Measurements from ENCODE around the gene IFITM5.
"Not testable (repeated sequence)": the region's sequence is repeated elsewhere in the genome, so short reads cannot be mapped to it uniquely, and the experiment has no call there.

The IFITM5 gene

DNA sequence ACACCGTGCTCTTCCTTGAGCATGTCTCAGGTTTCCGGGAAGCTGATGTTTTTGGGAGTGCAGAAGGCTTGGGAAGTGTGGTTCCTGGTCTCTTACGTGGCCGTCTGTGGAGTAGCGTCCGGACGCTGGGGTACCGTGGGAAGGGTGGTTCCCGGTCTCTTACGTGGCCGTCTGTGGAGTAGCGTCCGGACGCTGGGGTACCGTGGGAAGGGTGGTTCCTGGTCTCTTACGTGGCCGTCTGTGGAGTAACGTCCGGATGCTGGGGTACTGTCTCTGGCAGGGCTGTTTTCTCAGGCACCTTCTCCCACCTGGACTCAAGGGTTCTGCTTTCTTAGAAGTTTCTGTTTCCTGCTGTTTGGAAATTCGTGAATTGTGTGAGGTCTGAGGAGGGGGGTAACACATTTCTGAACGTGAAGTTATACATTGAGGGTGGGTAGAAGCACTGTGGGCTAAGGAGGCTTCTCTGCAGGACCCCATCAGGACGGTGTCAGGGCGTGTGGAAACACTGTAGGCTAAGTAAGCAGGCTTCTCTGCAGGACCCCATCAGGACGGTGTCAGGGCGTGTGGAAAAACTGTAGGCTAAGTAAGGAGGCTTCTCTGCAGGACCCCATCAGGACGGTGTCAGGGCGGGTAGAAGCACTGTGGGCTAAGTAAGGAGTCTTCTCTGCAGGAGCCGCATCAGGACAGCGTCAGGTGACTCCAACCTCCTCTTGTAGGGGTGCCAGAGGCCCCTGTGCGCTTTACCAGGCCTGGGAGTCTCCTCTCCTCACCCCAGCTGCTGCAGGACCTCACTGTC, 26.7 kb upstream of the IFITM5 start:
- Histone ChIP-seq H3K4me1 (ENCODE audit: control insufficient read depth, insufficient read depth, low read length) (peaks cover 24% of the 10 kb centered on the region), H3K36me3 (ENCODE audit: insufficient read depth, low read length) (no peaks in the 10 kb centered on the region), H3K4me2 (ENCODE audit: low read length) (no peak overlapping the region), H3K4me3 (ENCODE audit: low read length) (no peak overlapping the region), H3K27me3 (ENCODE audit: control insufficient read depth, insufficient read depth, low read length) (peaks cover 4% of the 10 kb centered on the region), H3K9ac (ENCODE audit: low read depth, low read length) (no peak overlapping the region), H3K9me3 (replicated peaks; ENCODE audit: low read length) (no peaks in the 10 kb centered on the region)

- H3K27me3 ChIP-seq (ENCODE audit: control insufficient read depth, insufficient read depth, low read length) = not testable (repeated sequence)
- H3K4me1 ChIP-seq (ENCODE audit: control insufficient read depth, insufficient read depth, low read length) = peaks cover 26% of the 10 kb centered on the region
Measured at GRCh38 chr11:324593-325517, 25.5 kb upstream of the IFITM5 start.

GRCh38 chr11:324156-324555, 24.8 kb upstream of the IFITM5 start:
- Histone ChIP-seq H3K4me2 (ENCODE audit: low read length) (no peak overlapping the region), H3K9me3 (replicated peaks; ENCODE audit: low read length) (no peaks in the 10 kb centered on the region), H3K9ac (ENCODE audit: low read depth, low read length) (no peak overlapping the region), H3K4me1 (ENCODE audit: control insufficient read depth, insufficient read depth, low read length) (peaks cover 26% of the 10 kb centered on the region), H3K36me3 (ENCODE audit: insufficient read depth, low read length) (no peaks in the 10 kb centered on the region), H3K4me3 (ENCODE audit: low read length) (no peak overlapping the region), H3K27me3 (ENCODE audit: control insufficient read depth, insufficient read depth, low read length) (no peaks in the 10 kb centered on the region)

More at GRCh38 chr11:324593-325517, 25.5 kb upstream of the IFITM5 start:
- H3K9ac ChIP-seq (ENCODE audit: low read depth, low read length); H3K9me3 ChIP-seq (replicated peaks; ENCODE audit: low read length); H3K4me3 ChIP-seq (ENCODE audit: low read length); H3K4me2 ChIP-seq (ENCODE audit: low read length); H3K36me3 ChIP-seq (ENCODE audit: insufficient read depth, low read length): not testable (repeated sequence)

- H3K9ac ChIP-seq (ENCODE audit: low read depth, low read length) = peak overlapping the region; percentile 87
- not testable (repeated sequence) for H3K36me3 ChIP-seq (ENCODE audit: insufficient read depth, low read length); H3K27me3 ChIP-seq (ENCODE audit: control insufficient read depth, insufficient read depth, low read length); H3K9me3 ChIP-seq (replicated peaks; ENCODE audit: low read length); H3K4me1 ChIP-seq (ENCODE audit: control insufficient read depth, insufficient read depth, low read length)
- H3K4me2 ChIP-seq (ENCODE audit: low read length) = peak overlapping the region; percentile 85
- H3K4me3 ChIP-seq (ENCODE audit: low read length) = peak overlapping the region; percentile 94
Measured at GRCh38 chr11:319888-320273, 20.6 kb upstream of the IFITM5 start.

GRCh38 chr11:319121-319887, 20.0 kb upstream of the IFITM5 start:
- peak overlapping the region; percentile 87 for H3K9ac ChIP-seq (ENCODE audit: low read depth, low read length)
- H3K9me3 ChIP-seq (replicated peaks; ENCODE audit: low read length); H3K27me3 ChIP-seq (ENCODE audit: control insufficient read depth, insufficient read depth, low read length); H3K4me1 ChIP-seq (ENCODE audit: control insufficient read depth, insufficient read depth, low read length); H3K36me3 ChIP-seq (ENCODE audit: insufficient read depth, low read length): not testable (repeated sequence)
- H3K4me3 ChIP-seq (ENCODE audit: low read length) = peak overlapping the region; percentile 94
- peak overlapping the region; percentile 85 for H3K4me2 ChIP-seq (ENCODE audit: low read length)

GRCh38 chr11:318405-319120, 19.2 kb upstream of the IFITM5 start:
- peak overlapping the region; percentile 87 for H3K9ac ChIP-seq (ENCODE audit: low read depth, low read length)
- H3K4me2 ChIP-seq (ENCODE audit: low read length) = peak overlapping the region; percentile 85
- not testable (repeated sequence) for H3K27me3 ChIP-seq (ENCODE audit: control insufficient read depth, insufficient read depth, low read length); H3K36me3 ChIP-seq (ENCODE audit: insufficient read depth, low read length); H3K9me3 ChIP-seq (replicated peaks; ENCODE audit: low read length); H3K4me1 ChIP-seq (ENCODE audit: control insufficient read depth, insufficient read depth, low read length)
- peak overlapping the region; percentile 94 for H3K4me3 ChIP-seq (ENCODE audit: low read length)

GRCh38 chr11:317668-318404, 18.5 kb upstream of the IFITM5 start:
- not testable (repeated sequence) for H3K4me3 ChIP-seq (ENCODE audit: low read length); H3K4me2 ChIP-seq (ENCODE audit: low read length); H3K27me3 ChIP-seq (ENCODE audit: control insufficient read depth, insufficient read depth, low read length); H3K36me3 ChIP-seq (ENCODE audit: insufficient read depth, low read length); H3K9ac ChIP-seq (ENCODE audit: low read depth, low read length); H3K9me3 ChIP-seq (replicated peaks; ENCODE audit: low read length)
- H3K4me1 ChIP-seq (ENCODE audit: control insufficient read depth, insufficient read depth, low read length) = peaks cover 12% of the 10 kb centered on the region

DNA sequence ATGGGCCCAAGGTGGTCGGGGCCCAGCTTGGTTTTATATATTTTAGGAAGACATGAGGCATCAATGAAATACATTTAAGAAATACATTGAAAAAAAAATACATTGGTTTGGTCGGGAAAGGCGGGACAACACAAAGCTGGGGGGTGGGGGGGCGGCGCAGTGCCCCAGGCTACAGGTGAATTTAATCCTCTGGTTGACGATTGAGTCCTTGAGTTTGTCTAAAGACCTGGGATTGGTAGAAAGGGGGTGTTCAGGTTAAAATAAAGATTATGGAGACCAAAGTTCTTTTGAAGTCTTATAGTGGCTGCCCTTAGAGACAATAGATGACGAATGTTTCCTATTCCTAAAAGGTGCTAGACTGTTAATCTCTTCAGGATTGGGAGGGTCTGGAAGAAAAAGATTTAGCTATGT, 17.6 kb upstream of the IFITM5 start:
- Histone ChIP-seq H3K4me2 (ENCODE audit: low read length) (no peak overlapping the region), H3K9me3 (replicated peaks; ENCODE audit: low read length) (no peaks in the 10 kb centered on the region), H3K9ac (ENCODE audit: low read depth, low read length) (no peak overlapping the region), H3K4me1 (ENCODE audit: control insufficient read depth, insufficient read depth, low read length) (peaks cover 14% of the 10 kb centered on the region), H3K27me3 (ENCODE audit: control insufficient read depth, insufficient read depth, low read length) (no peaks in the 10 kb centered on the region), H3K4me3 (ENCODE audit: low read length) (no peak overlapping the region), H3K36me3 (ENCODE audit: insufficient read depth, low read length) (no peaks in the 10 kb centered on the region)

DNA sequence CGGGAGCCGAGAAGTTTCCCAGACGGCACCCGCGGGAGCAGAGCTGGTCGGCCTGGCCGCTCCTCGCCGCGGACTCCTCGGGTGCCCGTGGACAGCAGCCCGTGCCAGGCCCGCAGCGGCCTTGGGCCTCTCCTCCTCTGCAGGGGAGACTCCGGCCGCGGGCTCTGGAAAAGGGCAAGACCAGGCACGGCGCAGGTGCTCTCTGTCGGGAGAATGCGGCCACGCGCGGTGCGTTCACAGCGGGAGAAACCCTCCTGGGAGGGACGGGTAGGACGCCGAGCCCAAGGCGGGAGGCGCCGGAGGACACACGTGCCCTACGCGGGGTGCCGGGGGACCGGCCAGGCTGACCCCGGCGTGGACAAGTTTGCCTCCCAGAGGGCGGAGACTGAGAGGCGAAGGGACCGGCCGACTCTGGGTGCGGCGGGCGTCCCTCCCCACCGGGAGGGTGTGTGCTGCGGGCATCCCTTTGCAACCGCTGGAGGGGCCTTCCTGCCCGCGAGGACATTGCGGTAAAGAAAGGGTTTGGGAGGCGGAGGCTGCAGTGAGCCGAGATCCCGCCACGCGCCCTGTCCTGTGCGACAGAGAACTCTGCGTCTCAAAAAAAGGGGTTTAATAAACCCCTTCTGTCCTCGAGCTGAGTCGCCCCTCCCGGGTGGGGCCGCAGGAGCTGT, 16.8 kb upstream of the IFITM5 start:
- Histone ChIP-seq H3K27me3 (ENCODE audit: control insufficient read depth, insufficient read depth, low read length) (no peaks in the 10 kb centered on the region), H3K9ac (ENCODE audit: low read depth, low read length) (no peak overlapping the region), H3K36me3 (ENCODE audit: insufficient read depth, low read length) (no peaks in the 10 kb centered on the region), H3K4me2 (ENCODE audit: low read length) (no peak overlapping the region), H3K9me3 (replicated peaks; ENCODE audit: low read length) (no peaks in the 10 kb centered on the region), H3K4me1 (ENCODE audit: control insufficient read depth, insufficient read depth, low read length) (peaks cover 18% of the 10 kb centered on the region), H3K4me3 (ENCODE audit: low read length) (no peak overlapping the region)

DNA sequence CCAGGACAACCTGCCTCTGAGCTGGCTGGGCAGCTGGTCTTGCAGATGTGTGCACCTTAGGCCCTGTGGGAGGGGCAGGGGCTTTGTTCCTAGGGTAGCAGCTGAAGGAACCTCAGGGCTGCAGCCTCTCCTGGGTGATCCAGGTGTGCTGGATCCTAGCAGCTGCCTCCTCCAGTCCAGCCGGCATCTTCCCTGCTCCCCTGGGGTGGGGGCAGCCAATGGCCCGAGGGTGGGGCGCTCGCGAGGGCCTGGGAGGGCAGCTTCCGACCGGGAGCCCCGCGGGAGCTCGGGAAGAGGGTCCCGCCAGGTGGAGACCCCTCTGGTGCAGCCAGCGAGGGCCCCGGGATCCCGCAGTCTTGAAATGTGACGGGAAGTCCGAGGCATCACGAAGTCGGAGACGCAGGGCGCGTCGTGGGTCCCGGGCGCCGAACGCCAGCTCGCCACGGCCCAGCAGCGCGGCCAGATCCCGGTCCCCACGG, 16.2 kb upstream of the IFITM5 start:
- Histone ChIP-seq H3K4me3 (ENCODE audit: low read length) (no peak overlapping the region), H3K27me3 (ENCODE audit: control insufficient read depth, insufficient read depth, low read length) (no peaks in the 10 kb centered on the region), H3K9ac (ENCODE audit: low read depth, low read length) (no peak overlapping the region), H3K4me1 (ENCODE audit: control insufficient read depth, insufficient read depth, low read length) (peaks cover 14% of the 10 kb centered on the region), H3K4me2 (ENCODE audit: low read length) (no peak overlapping the region), H3K9me3 (replicated peaks; ENCODE audit: low read length) (no peaks in the 10 kb centered on the region), H3K36me3 (ENCODE audit: insufficient read depth, low read length) (no peaks in the 10 kb centered on the region)

Data from skeletal muscle satellite cell (primary cell).